ENCODE measurements around the gene LNX2.
"Not testable (repeated sequence)": the region's sequence is repeated elsewhere in the genome, so short reads cannot be mapped to it uniquely, and the experiment has no call there.

Gene LNX2

DNA sequence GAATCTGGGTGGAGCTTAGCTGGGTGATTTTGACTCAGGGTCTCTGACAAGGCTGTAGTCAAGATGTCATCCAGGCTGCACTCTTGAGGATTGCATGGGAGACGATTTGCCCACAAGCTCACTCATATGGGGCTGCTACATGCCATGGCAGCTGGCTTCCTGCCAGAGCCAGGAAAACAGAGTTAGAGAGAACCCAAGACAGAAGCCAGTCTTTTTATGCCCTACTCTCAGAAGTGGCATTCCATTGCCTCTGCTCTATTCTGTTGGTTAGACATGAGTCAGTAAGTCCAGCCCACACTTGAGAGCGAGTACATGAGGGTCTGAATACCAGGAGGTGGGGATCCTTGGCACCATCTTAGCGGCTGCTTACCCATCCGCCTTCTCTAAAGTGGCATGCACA is 10.8 kb upstream of the LNX2 start:
- peaks cover 95% of the 10 kb centered on the region for H3K79me2 ChIP-seq (ENCODE audit: insufficient read depth, low read length)

DNA sequence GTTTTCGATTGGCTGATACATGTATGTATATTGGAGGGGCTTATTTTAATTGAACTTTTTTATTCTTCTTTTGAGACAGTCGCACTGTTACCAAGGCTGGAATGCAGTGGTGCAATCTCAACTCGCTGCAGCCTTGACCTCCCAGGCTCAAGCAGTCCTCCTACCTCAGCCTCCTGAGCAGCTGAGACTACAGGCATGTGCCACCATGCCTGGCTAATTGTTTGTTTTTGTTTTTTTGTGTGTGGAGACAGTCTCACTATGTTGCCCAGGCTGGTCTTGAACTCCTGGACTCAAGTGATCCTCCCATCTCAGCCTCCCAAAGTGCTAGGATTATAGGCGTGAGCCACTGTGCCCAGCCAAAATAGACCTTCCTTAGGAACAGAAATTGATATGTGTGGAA is 8.4 kb upstream of the LNX2 start:
- H3K79me2 ChIP-seq (ENCODE audit: insufficient read depth, low read length): peaks cover 98% of the 10 kb centered on the region
- H3K4me3 ChIP-seq (ENCODE audit: low read depth in 1 of 2, low read length in 2 of 2); H3K4me2 ChIP-seq (ENCODE audit: insufficient read depth, low read length); H2AFZ ChIP-seq (ENCODE audit: low read depth, low read length); H3K9ac ChIP-seq (ENCODE audit: low read depth, low read length); H3K27ac ChIP-seq (ENCODE audit: low read length); DNase-seq; H3K9me3 ChIP-seq (ENCODE audit: insufficient read depth, low read length, severe bottlenecking); H3K27me3 ChIP-seq (ENCODE audit: insufficient read depth, low read length, poor library complexity); ATAC-seq (ENCODE audit: insufficient read depth, low read depth): not testable (repeated sequence)
- H3K4me1 ChIP-seq (ENCODE audit: insufficient read depth, low read length): peaks cover 23% of the 10 kb centered on the region
- H4K20me1 ChIP-seq (ENCODE audit: insufficient read depth, low read length): peaks cover 63% of the 10 kb centered on the region
- peaks cover 62% of the 10 kb centered on the region for H3K36me3 ChIP-seq (ENCODE audit: insufficient read depth, low read length)

More for the DNA sequence above, 10.8 kb upstream of the LNX2 start:
- Histone ChIP-seq H3K27me3 (ENCODE audit: insufficient read depth, low read length, poor library complexity) (no peaks in the 10 kb centered on the region), H3K4me3 (ENCODE audit: low read depth in 1 of 2, low read length in 2 of 2) (no peak overlapping the region), H3K9ac (ENCODE audit: low read depth, low read length) (no peak overlapping the region), H3K27ac (ENCODE audit: low read length) (no peak overlapping the region), H3K4me2 (ENCODE audit: insufficient read depth, low read length) (no peak overlapping the region), H3K36me3 (ENCODE audit: insufficient read depth, low read length) (peaks cover 49% of the 10 kb centered on the region), H3K4me1 (ENCODE audit: insufficient read depth, low read length) (0 out of 2 replicates have a peak, but pooled peaks cover 4% of the 10 kb centered on the region), H2AFZ (ENCODE audit: low read depth, low read length) (no peak overlapping the region), H3K9me3 (ENCODE audit: insufficient read depth, low read length, severe bottlenecking) (no peaks in the 10 kb centered on the region), H4K20me1 (ENCODE audit: insufficient read depth, low read length) (peaks cover 54% of the 10 kb centered on the region)
- no peak for DNase-seq
- TF ChIP-seq EZH2 (IDR thresholded peaks at IDR 0.05; ENCODE audit: borderline replicate concordance, low read depth, low read length, severe bottlenecking): no peak
- ATAC-seq (ENCODE audit: insufficient read depth, low read depth): no peak; the same call in 2 of the 3 replicates

DNA sequence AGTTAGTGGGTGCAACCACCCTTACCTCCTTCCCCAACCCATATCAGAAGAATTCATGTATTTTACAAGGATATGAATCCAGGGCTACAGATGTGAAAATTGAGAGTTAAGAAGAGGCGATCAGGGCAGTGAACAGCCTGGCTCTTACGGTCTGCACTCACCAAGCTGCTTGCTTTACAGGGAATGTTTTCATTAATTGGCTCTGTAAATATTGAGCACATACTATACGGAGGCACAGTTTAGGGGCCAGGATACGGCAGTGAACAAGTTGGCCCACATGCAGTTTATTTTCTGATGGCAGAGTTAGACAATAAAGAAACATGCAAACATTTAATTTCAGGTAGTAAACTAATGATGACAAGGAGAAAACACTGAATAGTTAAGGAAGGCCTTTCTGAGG is 7.8 kb upstream of the LNX2 start:
- peaks cover 30% of the 10 kb centered on the region for H3K4me1 ChIP-seq (ENCODE audit: insufficient read depth, low read length)
- H3K79me2 ChIP-seq (ENCODE audit: insufficient read depth, low read length): peaks cover 98% of the 10 kb centered on the region
- no peak overlapping the region for H3K4me3 ChIP-seq (ENCODE audit: low read depth in 1 of 2, low read length in 2 of 2)
- H2AFZ ChIP-seq (ENCODE audit: low read depth, low read length): no peak overlapping the region
- ATAC-seq (ENCODE audit: insufficient read depth, low read depth) (no peak; the same call in 2 of the 3 replicates), DNase-seq (no peak)
- H3K27ac ChIP-seq (ENCODE audit: low read length): no peak overlapping the region
- H3K36me3 ChIP-seq (ENCODE audit: insufficient read depth, low read length): peaks cover 69% of the 10 kb centered on the region
- H3K9me3 ChIP-seq (ENCODE audit: insufficient read depth, low read length, severe bottlenecking): no peaks in the 10 kb centered on the region
- no peak overlapping the region for H3K4me2 ChIP-seq (ENCODE audit: insufficient read depth, low read length)
- H4K20me1 ChIP-seq (ENCODE audit: insufficient read depth, low read length): peaks cover 68% of the 10 kb centered on the region
- no peak overlapping the region for H3K9ac ChIP-seq (ENCODE audit: low read depth, low read length)
- H3K27me3 ChIP-seq (ENCODE audit: insufficient read depth, low read length, poor library complexity): no peaks in the 10 kb centered on the region
- TF ChIP-seq EZH2 (IDR thresholded peaks at IDR 0.05; ENCODE audit: borderline replicate concordance, low read depth, low read length, severe bottlenecking): no peak
- TF ChIP-seq, protein P1, sequence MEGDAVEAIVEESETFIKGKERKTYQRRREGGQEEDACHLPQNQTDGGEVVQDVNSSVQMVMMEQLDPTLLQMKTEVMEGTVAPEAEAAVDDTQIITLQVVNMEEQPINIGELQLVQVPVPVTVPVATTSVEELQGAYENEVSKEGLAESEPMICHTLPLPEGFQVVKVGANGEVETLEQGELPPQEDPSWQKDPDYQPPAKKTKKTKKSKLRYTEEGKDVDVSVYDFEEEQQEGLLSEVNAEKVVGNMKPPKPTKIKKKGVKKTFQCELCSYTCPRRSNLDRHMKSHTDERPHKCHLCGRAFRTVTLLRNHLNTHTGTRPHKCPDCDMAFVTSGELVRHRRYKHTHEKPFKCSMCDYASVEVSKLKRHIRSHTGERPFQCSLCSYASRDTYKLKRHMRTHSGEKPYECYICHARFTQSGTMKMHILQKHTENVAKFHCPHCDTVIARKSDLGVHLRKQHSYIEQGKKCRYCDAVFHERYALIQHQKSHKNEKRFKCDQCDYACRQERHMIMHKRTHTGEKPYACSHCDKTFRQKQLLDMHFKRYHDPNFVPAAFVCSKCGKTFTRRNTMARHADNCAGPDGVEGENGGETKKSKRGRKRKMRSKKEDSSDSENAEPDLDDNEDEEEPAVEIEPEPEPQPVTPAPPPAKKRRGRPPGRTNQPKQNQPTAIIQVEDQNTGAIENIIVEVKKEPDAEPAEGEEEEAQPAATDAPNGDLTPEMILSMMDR (IDR thresholded peaks at IDR 0.05; ENCODE audit: borderline replicate concordance, extremely low read depth, low read length, poor library complexity, severe bottlenecking): no peak

DNA sequence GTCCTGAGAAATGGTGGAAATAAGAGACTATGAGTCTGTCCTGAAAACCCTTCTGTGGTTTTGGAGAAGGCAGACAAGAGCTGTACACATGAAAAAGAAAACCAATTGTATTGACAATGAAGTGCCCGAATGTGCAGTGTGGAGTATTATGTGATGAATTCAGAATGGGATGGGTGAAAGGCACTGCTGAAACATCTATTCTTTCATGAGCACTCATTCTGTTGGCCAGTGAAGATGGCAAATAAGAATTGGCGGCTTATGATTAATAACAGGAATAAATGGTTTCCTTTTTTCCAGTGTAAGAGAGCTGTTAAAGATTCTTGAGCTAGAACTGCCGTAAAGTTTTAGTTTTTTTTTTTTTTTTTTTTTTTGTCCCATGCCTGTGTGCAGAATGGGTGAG is 7.1 kb upstream of the LNX2 start:
- H3K4me2 ChIP-seq (ENCODE audit: insufficient read depth, low read length): no peak overlapping the region
- no peak overlapping the region for H2AFZ ChIP-seq (ENCODE audit: low read depth, low read length)
- H3K4me3 ChIP-seq (ENCODE audit: low read depth in 1 of 2, low read length in 2 of 2): no peak overlapping the region
- no peaks in the 10 kb centered on the region for H3K27me3 ChIP-seq (ENCODE audit: insufficient read depth, low read length, poor library complexity)
- H3K9ac ChIP-seq (ENCODE audit: low read depth, low read length): no peak overlapping the region
- no peak overlapping the region for H3K27ac ChIP-seq (ENCODE audit: low read length)
- peaks cover 69% of the 10 kb centered on the region for H3K36me3 ChIP-seq (ENCODE audit: insufficient read depth, low read length)
- TF ChIP-seq, protein P1 (IDR thresholded peaks at IDR 0.05; ENCODE audit: borderline replicate concordance, extremely low read depth, low read length, poor library complexity, severe bottlenecking): no peak
- TF ChIP-seq EZH2 (IDR thresholded peaks at IDR 0.05; ENCODE audit: borderline replicate concordance, low read depth, low read length, severe bottlenecking): no peak
- no peaks in the 10 kb centered on the region for H3K9me3 ChIP-seq (ENCODE audit: insufficient read depth, low read length, severe bottlenecking)
- peaks cover 98% of the 10 kb centered on the region for H3K79me2 ChIP-seq (ENCODE audit: insufficient read depth, low read length)
- peaks cover 37% of the 10 kb centered on the region for H3K4me1 ChIP-seq (ENCODE audit: insufficient read depth, low read length)
- peaks cover 68% of the 10 kb centered on the region for H4K20me1 ChIP-seq (ENCODE audit: insufficient read depth, low read length)
- DNase-seq (no peak), ATAC-seq (ENCODE audit: insufficient read depth, low read depth) (no peak)
